ENCODE results near the gene NMUR1. TPM values are rescaled to one million over a fixed set of nuclear protein-coding genes. Genes with fewer than 3 reads are reported as not detected.

NMUR1 gene
- total RNA-seq, 2 donors from 2014 or later = 0.30 to 0.45 TPM

GRCh38 chr2:231527955-231528635 lies 2.1 kb downstream of the NMUR1 start:
- Histone ChIP-seq H3K27ac (no peak overlapping the region), H3K9me3 (no peaks in the 10 kb centered on the region), H3K27me3 (peaks cover 9% of the 10 kb centered on the region), H3K9ac (ENCODE audit: low read depth in 2 of 2, low read length in 2 of 2) (no peak overlapping the region), H3K36me3 (no peaks in the 10 kb centered on the region), H3K4me3 (no peak overlapping the region), H3K4me1 (peaks cover 3% of the 10 kb centered on the region)
- no peak for TF ChIP-seq CTCF (IDR thresholded peaks at IDR 0.05)
- DNase-seq = no peak
- intact Hi-C loops (cut with DNase I) = no loop called here

- H3K4me3 ChIP-seq = no peak overlapping the region
- H3K27me3 ChIP-seq = peaks cover 9% of the 10 kb centered on the region
- H3K9ac ChIP-seq (ENCODE audit: low read depth in 2 of 2, low read length in 2 of 2) = no peak overlapping the region
- peaks cover 3% of the 10 kb centered on the region for H3K4me1 ChIP-seq
- DNase-seq = no peak
- TF ChIP-seq CTCF (IDR thresholded peaks at IDR 0.05) = no peak
- no peaks in the 10 kb centered on the region for H3K36me3 ChIP-seq
- H3K27ac ChIP-seq = no peak overlapping the region
- intact Hi-C loops (cut with DNase I) = no loop called here
- H3K9me3 ChIP-seq = no peaks in the 10 kb centered on the region
These were observed 3.2 kb downstream of the NMUR1 start for GRCh38 chr2:231527091-231527395.

- Histone ChIP-seq H3K27me3 (peaks cover 9% of the 10 kb centered on the region), H3K4me3 (no peak overlapping the region), H3K27ac (no peak overlapping the region), H3K36me3 (no peaks in the 10 kb centered on the region), H3K9ac (ENCODE audit: low read depth in 2 of 2, low read length in 2 of 2) (no peak overlapping the region), H3K4me1 (peaks cover 3% of the 10 kb centered on the region), H3K9me3 (no peaks in the 10 kb centered on the region)
- no peak for DNase-seq
- intact Hi-C loops (cut with DNase I) = no loop called here
- TF ChIP-seq CTCF (IDR thresholded peaks at IDR 0.05) = no peak
These were observed 3.7 kb downstream of the NMUR1 start for GRCh38 chr2:231526341-231527090.

- no peak for DNase-seq
- intact Hi-C loops (cut with DNase I) = no loop called here
- H3K36me3 ChIP-seq = no peaks in the 10 kb centered on the region
- no peaks in the 10 kb centered on the region for H3K9me3 ChIP-seq
- H3K4me1 ChIP-seq = peaks cover 3% of the 10 kb centered on the region
- H3K9ac ChIP-seq (ENCODE audit: low read depth in 2 of 2, low read length in 2 of 2) = no peak overlapping the region
- H3K4me3 ChIP-seq = no peak overlapping the region
- peaks cover 7% of the 10 kb centered on the region for H3K27me3 ChIP-seq
- TF ChIP-seq CTCF (IDR thresholded peaks at IDR 0.05) = no peak
- H3K27ac ChIP-seq = no peak overlapping the region
These were observed 4.7 kb downstream of the NMUR1 start for GRCh38 chr2:231525248-231526163.

GRCh38 chr2:231524477-231525247 lies 5.6 kb downstream of the NMUR1 start:
- Histone ChIP-seq H3K27ac (no peak overlapping the region), H3K36me3 (no peaks in the 10 kb centered on the region), H3K9me3 (no peaks in the 10 kb centered on the region), H3K4me1 (no peaks in the 10 kb centered on the region), H3K4me3 (no peak overlapping the region), H3K9ac (ENCODE audit: low read depth in 2 of 2, low read length in 2 of 2) (no peak overlapping the region), H3K27me3 (no peaks in the 10 kb centered on the region)
- intact Hi-C loops (cut with DNase I) = loop anchor here (5.0 kb wide), 1 partner anchor 33 kb away; no protein-coding TSS in a partner anchor
- DNase-seq = no peak
- no peak for TF ChIP-seq CTCF (IDR thresholded peaks at IDR 0.05)
